ENCODE measurements around the gene GNAQ.
"Not testable (repeated sequence)": the region's sequence is repeated elsewhere in the genome, so short reads cannot be mapped to it uniquely, and the experiment has no call there.

Gene GNAQ

GRCh38 chr9:77766587-77766986, 265.0 kb downstream of the GNAQ start:
- no peak overlapping the region for H3K27ac ChIP-seq (ENCODE audit: low read depth, low read length)
- no peaks in the 10 kb centered on the region for H3K4me1 ChIP-seq (ENCODE audit: control insufficient read depth, insufficient read depth, low read length)
- no peak overlapping the region for H3K9ac ChIP-seq (ENCODE audit: low read length)
- H3K27me3 ChIP-seq (ENCODE audit: control insufficient read depth, insufficient read depth, low read length): no peaks in the 10 kb centered on the region
- H3K4me3 ChIP-seq (ENCODE audit: low read length): no peak overlapping the region
- H3K36me3 ChIP-seq (ENCODE audit: control insufficient read depth, insufficient read depth, low read length): no peaks in the 10 kb centered on the region

- Histone ChIP-seq H3K27ac (ENCODE audit: low read depth, low read length) (no peak overlapping the region), H3K36me3 (ENCODE audit: control insufficient read depth, insufficient read depth, low read length) (no peaks in the 10 kb centered on the region), H3K27me3 (ENCODE audit: control insufficient read depth, insufficient read depth, low read length) (no peaks in the 10 kb centered on the region), H3K4me1 (ENCODE audit: control insufficient read depth, insufficient read depth, low read length) (no peaks in the 10 kb centered on the region), H3K9ac (ENCODE audit: low read length) (no peak overlapping the region), H3K4me3 (ENCODE audit: low read length) (no peak overlapping the region)
Observed at GRCh38 chr9:77765781-77766259, 265.8 kb downstream of the GNAQ start.

DNA sequence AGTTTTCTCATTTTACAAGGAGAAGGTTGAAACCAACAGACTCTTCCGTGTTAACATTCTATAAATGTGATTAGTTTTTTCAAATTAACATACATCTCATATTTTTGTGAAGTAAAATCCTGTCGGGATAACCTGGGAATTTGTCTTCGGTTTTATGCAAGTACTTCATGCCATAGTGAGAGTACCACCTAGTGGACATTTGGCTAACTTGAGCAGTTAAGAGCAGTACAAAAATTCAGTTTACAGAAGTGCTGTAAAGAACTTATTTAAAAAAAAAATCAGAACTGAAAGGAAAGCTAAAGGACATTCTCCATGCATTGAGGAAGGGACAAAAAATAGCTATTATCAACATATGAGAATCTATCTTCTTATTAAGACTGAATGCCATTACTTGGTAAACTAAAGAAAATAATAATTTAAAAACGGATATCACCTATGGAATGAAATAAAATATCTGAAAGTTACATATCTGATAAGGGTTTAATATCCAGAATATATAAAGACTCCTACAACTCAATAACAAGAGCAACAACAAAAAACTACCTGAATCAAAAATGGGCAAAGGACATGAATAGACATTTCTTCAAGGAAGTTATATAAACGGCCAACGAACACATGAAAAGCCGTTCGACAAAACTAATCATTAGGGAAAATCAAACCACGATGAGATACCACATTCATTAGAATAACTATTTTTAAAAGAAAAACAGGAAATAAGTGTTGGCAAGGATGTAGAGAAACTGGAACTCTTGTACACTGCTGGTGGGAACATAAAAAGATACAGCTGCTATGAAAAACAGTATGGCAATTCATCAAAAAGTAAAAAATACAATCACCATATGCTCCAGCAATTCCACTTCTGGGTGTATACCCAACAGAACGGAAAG, 266.5 kb downstream of the GNAQ start:
- Histone ChIP-seq H3K4me1 (ENCODE audit: control insufficient read depth, insufficient read depth, low read length) (no peaks in the 10 kb centered on the region), H3K27ac (ENCODE audit: low read depth, low read length) (no peak overlapping the region)

DNA sequence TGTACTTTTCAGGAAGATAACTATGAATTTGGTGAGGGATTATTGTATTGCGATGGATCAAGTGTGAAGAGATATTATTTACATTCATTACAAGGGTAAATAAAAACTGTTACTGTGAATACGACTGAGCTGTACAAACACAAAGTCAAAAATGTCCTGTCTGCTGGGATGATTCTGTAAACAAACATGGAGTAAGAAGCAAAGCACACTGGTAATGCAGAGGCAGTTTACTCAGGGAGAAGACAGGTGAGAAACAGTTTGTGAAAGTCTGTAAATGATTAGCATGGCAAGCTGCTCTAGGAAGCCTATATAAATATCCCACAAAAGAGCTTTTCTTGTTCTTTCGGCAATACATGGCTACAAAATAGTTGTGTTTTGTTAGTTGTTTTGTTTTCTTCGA, 268.0 kb downstream of the GNAQ start:
- H3K9ac ChIP-seq (ENCODE audit: low read length): no peak overlapping the region
- H3K4me3 ChIP-seq (ENCODE audit: low read length): no peak overlapping the region
- no peaks in the 10 kb centered on the region for H3K27me3 ChIP-seq (ENCODE audit: control insufficient read depth, insufficient read depth, low read length)
- no peak overlapping the region for H3K27ac ChIP-seq (ENCODE audit: low read depth, low read length)
- no peaks in the 10 kb centered on the region for H3K36me3 ChIP-seq (ENCODE audit: control insufficient read depth, insufficient read depth, low read length)
- no peaks in the 10 kb centered on the region for H3K4me1 ChIP-seq (ENCODE audit: control insufficient read depth, insufficient read depth, low read length)

More for the DNA sequence above, 266.5 kb downstream of the GNAQ start:
- H3K27me3 ChIP-seq (ENCODE audit: control insufficient read depth, insufficient read depth, low read length): no peaks in the 10 kb centered on the region
- no peaks in the 10 kb centered on the region for H3K36me3 ChIP-seq (ENCODE audit: control insufficient read depth, insufficient read depth, low read length)
- no peak overlapping the region for H3K4me3 ChIP-seq (ENCODE audit: low read length)
- no peak overlapping the region for H3K9ac ChIP-seq (ENCODE audit: low read length)

- not testable (repeated sequence) for H3K27me3 ChIP-seq (ENCODE audit: control insufficient read depth, insufficient read depth, low read length); H3K4me1 ChIP-seq (ENCODE audit: control insufficient read depth, insufficient read depth, low read length); H3K36me3 ChIP-seq (ENCODE audit: control insufficient read depth, insufficient read depth, low read length); H3K4me3 ChIP-seq (ENCODE audit: low read length); H3K27ac ChIP-seq (ENCODE audit: low read depth, low read length); H3K9ac ChIP-seq (ENCODE audit: low read length)
Observed at GRCh38 chr9:77760919-77761318, 270.7 kb downstream of the GNAQ start.

DNA sequence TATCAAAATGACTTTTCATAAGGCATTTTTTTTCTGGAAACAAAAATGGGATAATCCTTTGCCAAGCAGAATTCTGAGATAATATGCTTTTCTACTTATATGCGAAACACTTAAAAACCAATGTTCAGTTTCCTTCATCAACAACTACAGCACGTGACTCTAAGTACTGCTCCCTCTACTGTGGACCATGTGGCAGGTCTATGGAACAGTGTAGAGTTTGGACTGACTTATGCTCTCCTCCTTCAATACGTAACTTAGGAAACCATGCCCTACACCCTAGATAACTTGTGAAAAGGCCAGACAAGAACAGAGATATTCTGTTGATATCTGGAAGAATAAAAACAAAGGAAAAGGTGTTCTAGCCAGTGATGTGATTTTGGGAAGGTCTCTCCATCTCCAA, 272.2 kb downstream of the GNAQ start:
- Histone ChIP-seq H3K27ac (ENCODE audit: low read depth, low read length) (no peak overlapping the region), H3K9ac (ENCODE audit: low read length) (no peak overlapping the region), H3K27me3 (ENCODE audit: control insufficient read depth, insufficient read depth, low read length) (no peaks in the 10 kb centered on the region), H3K4me1 (ENCODE audit: control insufficient read depth, insufficient read depth, low read length) (no peaks in the 10 kb centered on the region), H3K4me3 (ENCODE audit: low read length) (no peak overlapping the region), H3K36me3 (ENCODE audit: control insufficient read depth, insufficient read depth, low read length) (no peaks in the 10 kb centered on the region)

GRCh38 chr9:77756449-77756848, 275.2 kb downstream of the GNAQ start:
- no peak overlapping the region for H3K4me3 ChIP-seq (ENCODE audit: low read length)
- no peaks in the 10 kb centered on the region for H3K27me3 ChIP-seq (ENCODE audit: control insufficient read depth, insufficient read depth, low read length)
- H3K36me3 ChIP-seq (ENCODE audit: control insufficient read depth, insufficient read depth, low read length): no peaks in the 10 kb centered on the region
- no peak overlapping the region for H3K9ac ChIP-seq (ENCODE audit: low read length)
- H3K27ac ChIP-seq (ENCODE audit: low read depth, low read length): no peak overlapping the region
- peaks cover 5% of the 10 kb centered on the region for H3K4me1 ChIP-seq (ENCODE audit: control insufficient read depth, insufficient read depth, low read length)

- no peak overlapping the region for H3K4me3 ChIP-seq (ENCODE audit: low read length)
- H3K27ac ChIP-seq (ENCODE audit: low read depth, low read length): no peak overlapping the region
- H3K27me3 ChIP-seq (ENCODE audit: control insufficient read depth, insufficient read depth, low read length): no peaks in the 10 kb centered on the region
- no peak overlapping the region for H3K9ac ChIP-seq (ENCODE audit: low read length)
- H3K36me3 ChIP-seq (ENCODE audit: control insufficient read depth, insufficient read depth, low read length): no peaks in the 10 kb centered on the region
- H3K4me1 ChIP-seq (ENCODE audit: control insufficient read depth, insufficient read depth, low read length): peaks cover 17% of the 10 kb centered on the region
Observed at GRCh38 chr9:77753180-77753579, 278.4 kb downstream of the GNAQ start.

GRCh38 chr9:77752554-77752953, 279.1 kb downstream of the GNAQ start:
- Histone ChIP-seq H3K36me3 (ENCODE audit: control insufficient read depth, insufficient read depth, low read length) (no peaks in the 10 kb centered on the region), H3K4me1 (ENCODE audit: control insufficient read depth, insufficient read depth, low read length) (peaks cover 17% of the 10 kb centered on the region)

GRCh38 chr9:77751341-77752091, 280.1 kb downstream of the GNAQ start:
- Histone ChIP-seq H3K9ac (ENCODE audit: low read length) (no peak overlapping the region), H3K27ac (ENCODE audit: low read depth, low read length) (peak overlapping the region; percentile 3), H3K4me3 (ENCODE audit: low read length) (no peak overlapping the region), H3K36me3 (ENCODE audit: control insufficient read depth, insufficient read depth, low read length) (no peaks in the 10 kb centered on the region), H3K4me1 (ENCODE audit: control insufficient read depth, insufficient read depth, low read length) (peaks cover 17% of the 10 kb centered on the region), H3K27me3 (ENCODE audit: control insufficient read depth, insufficient read depth, low read length) (no peaks in the 10 kb centered on the region)

More at GRCh38 chr9:77752554-77752953, 279.1 kb downstream of the GNAQ start:
- Histone ChIP-seq H3K27ac (ENCODE audit: low read depth, low read length) (peak overlapping the region; percentile 60), H3K27me3 (ENCODE audit: control insufficient read depth, insufficient read depth, low read length) (no peaks in the 10 kb centered on the region), H3K4me3 (ENCODE audit: low read length) (no peak overlapping the region), H3K9ac (ENCODE audit: low read length) (no peak overlapping the region)

- Histone ChIP-seq H3K27me3 (ENCODE audit: control insufficient read depth, insufficient read depth, low read length) (no peaks in the 10 kb centered on the region), H3K36me3 (ENCODE audit: control insufficient read depth, insufficient read depth, low read length) (no peaks in the 10 kb centered on the region), H3K27ac (ENCODE audit: low read depth, low read length) (no peak overlapping the region), H3K4me1 (ENCODE audit: control insufficient read depth, insufficient read depth, low read length) (peaks cover 17% of the 10 kb centered on the region), H3K4me3 (ENCODE audit: low read length) (no peak overlapping the region), H3K9ac (ENCODE audit: low read length) (no peak overlapping the region)
Observed at GRCh38 chr9:77750981-77751340, 280.6 kb downstream of the GNAQ start.

GRCh38 chr9:77750284-77750683, 281.3 kb downstream of the GNAQ start:
- no peak overlapping the region for H3K27ac ChIP-seq (ENCODE audit: low read depth, low read length)

More at GRCh38 chr9:77750284-77750683, 281.3 kb downstream of the GNAQ start:
- no peaks in the 10 kb centered on the region for H3K36me3 ChIP-seq (ENCODE audit: control insufficient read depth, insufficient read depth, low read length)
- no peaks in the 10 kb centered on the region for H3K27me3 ChIP-seq (ENCODE audit: control insufficient read depth, insufficient read depth, low read length)
- no peak overlapping the region for H3K9ac ChIP-seq (ENCODE audit: low read length)
- peaks cover 17% of the 10 kb centered on the region for H3K4me1 ChIP-seq (ENCODE audit: control insufficient read depth, insufficient read depth, low read length)
- no peak overlapping the region for H3K4me3 ChIP-seq (ENCODE audit: low read length)
